Measurements from ENCODE around the gene PLPPR3.

Gene PLPPR3

DNA sequence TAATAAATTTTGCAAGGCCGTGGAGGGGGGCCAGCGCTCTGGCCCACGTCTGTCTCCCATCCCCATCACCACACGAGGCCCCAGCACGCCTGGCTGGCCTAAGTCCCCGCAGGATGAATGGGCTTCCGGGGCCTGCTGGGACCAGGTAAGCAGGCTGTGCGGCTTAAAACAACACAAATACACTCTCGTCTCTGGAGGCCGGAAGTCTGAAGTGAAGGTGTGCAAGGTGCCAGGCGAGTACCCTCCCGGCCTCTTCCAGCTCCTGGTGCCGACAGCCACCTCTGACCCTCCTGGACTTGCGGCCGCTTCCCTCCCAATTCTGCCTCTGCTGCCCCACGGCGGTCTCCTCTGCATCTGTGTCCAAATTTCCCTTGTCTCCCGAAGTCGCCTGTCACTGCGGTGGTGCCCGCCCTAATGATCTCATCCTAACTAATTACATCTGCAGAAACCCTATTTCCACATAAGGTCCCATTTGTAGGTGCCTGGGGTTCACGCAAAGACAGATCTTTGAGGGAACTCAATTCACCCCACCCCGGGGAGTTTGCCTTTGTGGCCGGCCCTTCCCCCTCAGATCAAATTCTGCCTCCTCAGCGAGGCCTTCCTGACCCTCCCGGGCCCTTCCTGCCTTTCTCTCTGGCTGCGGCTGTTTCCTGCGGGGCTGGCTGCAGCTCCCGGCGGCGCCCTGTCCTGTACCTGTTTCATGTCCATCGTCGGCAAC lies 32.6 kb downstream of the PLPPR3 start:
- no peak for FAIRE-seq
- no peak for TF ChIP-seq CTCF (IDR thresholded peaks at IDR 0.05; ENCODE audit: insufficient read depth, missing control alignments)
- DNase-seq (ENCODE audit: insufficient read length, low spot score): no peak

DNA sequence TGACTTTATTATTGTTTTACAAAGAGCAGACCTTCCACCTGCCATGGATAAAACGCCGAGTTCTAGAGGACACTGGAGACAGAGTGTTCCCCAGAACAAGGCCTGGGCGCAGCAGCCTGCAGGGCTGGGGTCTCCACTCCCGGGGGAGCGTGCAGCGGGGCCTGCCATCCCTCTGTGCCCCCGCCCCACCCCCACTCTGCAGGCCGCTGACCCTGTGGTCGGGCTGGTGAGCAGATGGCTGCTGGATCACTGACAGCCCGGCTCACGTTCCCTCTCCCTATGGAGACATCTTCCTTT lies 33.1 kb downstream of the PLPPR3 start:
- TF ChIP-seq CTCF (IDR thresholded peaks at IDR 0.05; ENCODE audit: insufficient read depth, missing control alignments): no peak
- no peak for FAIRE-seq
- DNase-seq (ENCODE audit: insufficient read length, low spot score): no peak

DNA sequence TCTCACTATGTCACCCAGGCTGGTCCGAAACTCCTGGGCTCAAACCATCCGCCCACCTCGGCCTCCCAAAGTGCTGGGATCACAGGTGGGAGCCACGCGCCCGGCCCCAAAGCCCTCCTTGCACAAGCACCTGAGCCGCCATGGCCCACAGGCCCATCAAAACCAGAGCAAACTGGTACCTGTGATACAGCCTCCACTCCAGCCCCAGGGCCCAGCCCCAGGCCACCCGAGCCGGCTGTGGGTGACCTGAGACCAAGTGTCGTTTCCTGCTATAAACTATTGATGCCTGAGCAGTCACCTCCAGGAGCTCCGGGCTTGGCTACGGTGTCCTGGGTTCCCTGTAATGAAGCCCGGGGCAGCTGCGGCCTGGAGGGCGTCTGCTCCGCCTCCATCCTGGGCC lies 34.2 kb downstream of the PLPPR3 start:
- no peak for TF ChIP-seq CTCF (IDR thresholded peaks at IDR 0.05; ENCODE audit: insufficient read depth, missing control alignments)
- no peak for DNase-seq (ENCODE audit: insufficient read length, low spot score)
- FAIRE-seq: no peak

GRCh38 chr19:784541-784940 lies 37.2 kb downstream of the PLPPR3 start:
- no peak for TF ChIP-seq CTCF (IDR thresholded peaks at IDR 0.05; ENCODE audit: insufficient read depth, missing control alignments)
- DNase-seq (ENCODE audit: insufficient read length, low spot score) (no peak), FAIRE-seq (no peak)

GRCh38 chr19:782878-783668 lies 38.7 kb downstream of the PLPPR3 start:
- no peak for FAIRE-seq
- TF ChIP-seq CTCF (IDR thresholded peaks at IDR 0.05; ENCODE audit: insufficient read depth, missing control alignments): no peak
- DNase-seq (ENCODE audit: insufficient read length, low spot score): no peak

DNA sequence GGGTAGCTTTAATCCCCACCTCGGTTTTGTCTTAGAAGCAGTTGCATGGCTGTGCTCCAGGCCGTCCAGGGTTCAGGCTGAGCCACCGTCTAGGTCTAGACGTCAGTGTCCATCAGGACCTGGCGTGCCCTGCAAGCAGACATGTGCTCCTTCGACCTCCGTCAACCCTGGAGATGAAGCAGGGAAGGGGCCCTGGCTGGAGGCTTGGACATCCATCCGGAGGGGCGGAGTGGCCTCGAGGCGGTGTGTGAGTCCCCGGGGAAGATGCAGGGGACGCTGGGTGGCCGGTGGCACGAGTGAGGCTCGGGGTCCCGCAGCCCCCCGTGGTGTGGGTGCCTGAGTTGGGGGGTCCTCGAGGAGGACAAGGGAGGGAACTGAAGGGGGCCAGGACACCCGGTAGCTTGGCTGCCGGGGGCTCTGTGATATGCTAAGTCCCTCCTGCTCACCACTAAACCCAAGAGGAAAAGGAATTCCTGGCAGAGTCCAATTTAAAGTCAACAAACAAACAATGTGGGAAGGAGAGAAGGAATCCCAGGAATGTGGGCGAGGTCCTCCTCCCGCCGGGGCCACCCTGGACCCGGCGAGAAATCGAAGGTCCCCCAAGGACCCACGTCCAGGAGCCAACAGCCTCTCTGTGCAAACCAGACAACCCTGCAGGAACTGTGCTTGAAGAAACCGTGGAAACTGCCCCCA lies 39.4 kb downstream of the PLPPR3 start:
- no peak for TF ChIP-seq CTCF (IDR thresholded peaks at IDR 0.05; ENCODE audit: insufficient read depth, missing control alignments)
- DNase-seq (ENCODE audit: insufficient read length, low spot score) (no peak), FAIRE-seq (no peak)

DNA sequence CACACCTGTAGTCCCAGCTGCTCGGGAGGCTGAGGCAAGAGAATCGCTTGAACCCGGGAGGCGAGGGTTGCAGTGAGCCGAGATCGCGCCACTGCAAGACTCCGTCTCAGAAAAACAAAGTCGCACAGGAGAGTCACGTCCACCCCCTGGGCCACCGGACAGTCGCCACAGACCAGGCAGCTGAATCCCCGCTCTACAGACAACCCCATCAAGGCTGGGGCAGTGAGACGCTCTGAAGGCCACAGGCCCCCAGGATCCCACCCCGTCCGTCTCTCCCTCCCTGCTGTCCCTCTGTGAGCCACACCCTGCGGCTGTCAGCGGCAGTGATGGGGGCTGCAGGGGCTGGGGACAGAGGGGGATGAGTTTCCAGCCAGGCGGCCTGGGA lies 40.0 kb downstream of the PLPPR3 start:
- FAIRE-seq (no peak), DNase-seq (ENCODE audit: insufficient read length, low spot score) (no peak)
- TF ChIP-seq CTCF (IDR thresholded peaks at IDR 0.05; ENCODE audit: insufficient read depth, missing control alignments): no peak

All from D721Med (cell line).